CD4-positive, alpha-beta T cell treated with Interferon gamma for 1 hour (primary cell): ENCODE results near the gene ZBTB37.
"Not testable (repeated sequence)": the region's sequence is repeated elsewhere in the genome, so short reads cannot be mapped to it uniquely, and the experiment has no call there.

Source experiments
- DNase-seq: peaks from one replicate; pipeline ENCODE4 v3.0.0-alpha.2; 2020

ZBTB37 gene

GRCh38 chr1:173865468-173866164 lies 2.6 kb upstream of the ZBTB37 start:
- no peak for DNase-seq

GRCh38 chr1:173866413-173867115 lies 1.6 kb upstream of the ZBTB37 start:
- DNase-seq: no peak

- DNase-seq: no peak
These were observed 933 bp upstream of the ZBTB37 start for GRCh38 chr1:173867141-173867752.

- DNase-seq: peak; percentile 99
These were observed 371 bp upstream of the ZBTB37 start, which contains the start of gene GAS5 for GRCh38 chr1:173867753-173868265. Gene GAS5 (minus strand): TSS chr1:173867989.

- no peak for DNase-seq
These were observed 810 bp downstream of the ZBTB37 start for GRCh38 chr1:173869021-173869359.

GRCh38 chr1:173870252-173871075 lies 2.3 kb downstream of the ZBTB37 start:
- peak; percentile 19 for DNase-seq

GRCh38 chr1:173871091-173871490 lies 2.9 kb downstream of the ZBTB37 start:
- no peak for DNase-seq

- no peak for DNase-seq
These were observed 3.3 kb downstream of the ZBTB37 start for GRCh38 chr1:173871500-173871899.

GRCh38 chr1:173876732-173877131 lies 8.6 kb downstream of the ZBTB37 start:
- no peak for DNase-seq

- DNase-seq: no peak
These were observed 10.1 kb downstream of the ZBTB37 start for GRCh38 chr1:173878251-173878650.

- not testable (repeated sequence) for DNase-seq
These were observed 12.9 kb downstream of the ZBTB37 start for GRCh38 chr1:173881117-173881516.

- DNase-seq: no peak
These were observed 16.5 kb downstream of the ZBTB37 start for GRCh38 chr1:173884701-173885100.

- no peak for DNase-seq
These were observed 18.8 kb downstream of the ZBTB37 start for GRCh38 chr1:173886746-173887611.

GRCh38 chr1:173887627-173888026 lies 19.4 kb downstream of the ZBTB37 start:
- DNase-seq: no peak

GRCh38 chr1:173888749-173889148 lies 20.6 kb downstream of the ZBTB37 start:
- DNase-seq: no peak

GRCh38 chr1:173889885-173890284 lies 21.7 kb downstream of the ZBTB37 start:
- no peak for DNase-seq

- DNase-seq: no peak
These were observed 25.4 kb downstream of the ZBTB37 start for GRCh38 chr1:173893611-173894010.

- DNase-seq: no peak
These were observed 26.0 kb downstream of the ZBTB37 start for GRCh38 chr1:173894189-173894588.

GRCh38 chr1:173900427-173900826 lies 32.2 kb downstream of the ZBTB37 start:
- no peak for DNase-seq

- DNase-seq: no peak
These were observed 32.8 kb downstream of the ZBTB37 start for GRCh38 chr1:173900992-173901391.

- DNase-seq: no peak
These were observed 35.8 kb downstream of the ZBTB37 start for GRCh38 chr1:173903827-173904531.
